ENCODE results near the gene HMGXB4. TPM values are rescaled to one million over a fixed set of nuclear protein-coding genes. Genes with fewer than 3 reads are reported as not detected.

HMGXB4 gene
- 20.3 and 22.5 TPM in 2 replicates for total RNA-seq

- peak; percentile 5 for TF ChIP-seq CTCF (IDR thresholded peaks at IDR 0.05; ENCODE audit: insufficient read depth, low read depth, low read length)
- peak within 1 kb of the TSS; percentile 87 for H3K4me3 ChIP-seq (ENCODE audit: low read depth, low read length)
- peak; percentile 89 for DNase-seq (ENCODE audit: low read depth)
These were observed at the start of gene HMGXB4 for GRCh38 chr22:35257321-35258190. Gene HMGXB4, plus strand, starts transcription at chr22:35257493. Its CDS starts 4,898 bp downstream, at chr22:35262391.

- H3K4me3 ChIP-seq (ENCODE audit: low read depth, low read length) = no peak overlapping the region
- no peak for TF ChIP-seq CTCF (IDR thresholded peaks at IDR 0.05; ENCODE audit: insufficient read depth, low read depth, low read length)
- no peak for DNase-seq (ENCODE audit: low read depth)
These were observed 49.3 kb upstream of the HMGXB4 start for GRCh38 chr22:35208003-35208402.

- H3K4me3 ChIP-seq (ENCODE audit: low read depth, low read length) = no peak overlapping the region
- DNase-seq (ENCODE audit: low read depth) = no peak
- TF ChIP-seq CTCF (IDR thresholded peaks at IDR 0.05; ENCODE audit: insufficient read depth, low read depth, low read length) = no peak
These were observed 48.1 kb upstream of the HMGXB4 start for GRCh38 chr22:35209203-35209602.

GRCh38 chr22:35212009-35212408 is 45.3 kb upstream of the HMGXB4 start:
- DNase-seq (ENCODE audit: low read depth) = peak; percentile 51
- TF ChIP-seq CTCF (IDR thresholded peaks at IDR 0.05; ENCODE audit: insufficient read depth, low read depth, low read length) = no peak
- H3K4me3 ChIP-seq (ENCODE audit: low read depth, low read length) = no peak overlapping the region

GRCh38 chr22:35212996-35213395 is 44.3 kb upstream of the HMGXB4 start:
- no peak for DNase-seq (ENCODE audit: low read depth)
- TF ChIP-seq CTCF (IDR thresholded peaks at IDR 0.05; ENCODE audit: insufficient read depth, low read depth, low read length) = no peak
- H3K4me3 ChIP-seq (ENCODE audit: low read depth, low read length) = no peak overlapping the region

- DNase-seq (ENCODE audit: low read depth) = no peak
- TF ChIP-seq CTCF (IDR thresholded peaks at IDR 0.05; ENCODE audit: insufficient read depth, low read depth, low read length) = no peak
- no peak overlapping the region for H3K4me3 ChIP-seq (ENCODE audit: low read depth, low read length)
These were observed 42.3 kb upstream of the HMGXB4 start for GRCh38 chr22:35214968-35215367.
